ENCODE results near the gene ENPP3.

The ENPP3 gene

DNA sequence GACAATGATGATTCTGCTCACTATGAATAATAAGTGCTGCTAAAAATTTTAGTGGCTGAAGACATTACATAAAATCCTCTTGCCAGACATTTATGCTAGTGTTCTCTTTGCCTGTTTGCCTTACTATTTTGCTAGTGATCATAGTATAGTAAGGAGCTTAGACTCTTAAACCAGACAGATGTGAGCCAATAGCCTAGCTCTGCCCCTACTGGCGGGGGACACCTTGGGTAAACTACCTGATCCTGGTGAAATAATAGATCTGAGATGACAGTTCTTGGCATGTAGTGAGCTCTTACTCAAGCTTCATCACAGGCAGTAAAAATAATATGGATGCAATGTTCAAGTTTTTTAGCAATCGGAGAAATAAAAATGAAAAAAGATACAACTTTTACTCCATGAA is 18.8 kb downstream of the ENPP3 start:
- Histone ChIP-seq H3K4me3 (ENCODE audit: low read depth, low read length) (no peak overlapping the region), H3K4me2 (ENCODE audit: low read length) (no peak overlapping the region), H3K9me3 (ENCODE audit: control insufficient read depth, low read length) (no peaks in the 10 kb centered on the region), H3K79me2 (no peaks in the 10 kb centered on the region), H3K27ac (no peak overlapping the region), H3K36me3 (ENCODE audit: control insufficient read depth, insufficient read depth, low read length) (no peaks in the 10 kb centered on the region), H2AFZ (no peak overlapping the region), H3K27me3 (ENCODE audit: control insufficient read depth, insufficient read depth, low read length) (no peaks in the 10 kb centered on the region), H3K4me1 (no peaks in the 10 kb centered on the region), H3K9ac (no peak overlapping the region)
- TF ChIP-seq, protein P1, sequence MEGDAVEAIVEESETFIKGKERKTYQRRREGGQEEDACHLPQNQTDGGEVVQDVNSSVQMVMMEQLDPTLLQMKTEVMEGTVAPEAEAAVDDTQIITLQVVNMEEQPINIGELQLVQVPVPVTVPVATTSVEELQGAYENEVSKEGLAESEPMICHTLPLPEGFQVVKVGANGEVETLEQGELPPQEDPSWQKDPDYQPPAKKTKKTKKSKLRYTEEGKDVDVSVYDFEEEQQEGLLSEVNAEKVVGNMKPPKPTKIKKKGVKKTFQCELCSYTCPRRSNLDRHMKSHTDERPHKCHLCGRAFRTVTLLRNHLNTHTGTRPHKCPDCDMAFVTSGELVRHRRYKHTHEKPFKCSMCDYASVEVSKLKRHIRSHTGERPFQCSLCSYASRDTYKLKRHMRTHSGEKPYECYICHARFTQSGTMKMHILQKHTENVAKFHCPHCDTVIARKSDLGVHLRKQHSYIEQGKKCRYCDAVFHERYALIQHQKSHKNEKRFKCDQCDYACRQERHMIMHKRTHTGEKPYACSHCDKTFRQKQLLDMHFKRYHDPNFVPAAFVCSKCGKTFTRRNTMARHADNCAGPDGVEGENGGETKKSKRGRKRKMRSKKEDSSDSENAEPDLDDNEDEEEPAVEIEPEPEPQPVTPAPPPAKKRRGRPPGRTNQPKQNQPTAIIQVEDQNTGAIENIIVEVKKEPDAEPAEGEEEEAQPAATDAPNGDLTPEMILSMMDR (IDR thresholded peaks at IDR 0.05), result no peak

GRCh38 chr6:131656667-131657066 is 19.6 kb downstream of the ENPP3 start:
- no peaks in the 10 kb centered on the region for H3K27me3 ChIP-seq (ENCODE audit: control insufficient read depth, insufficient read depth, low read length)
- no peak overlapping the region for H3K27ac ChIP-seq
- H3K4me3 ChIP-seq (ENCODE audit: low read depth, low read length), result no peak overlapping the region
- no peaks in the 10 kb centered on the region for H3K4me1 ChIP-seq
- TF ChIP-seq, protein P1 (IDR thresholded peaks at IDR 0.05), result no peak
- H3K36me3 ChIP-seq (ENCODE audit: control insufficient read depth, insufficient read depth, low read length), result no peaks in the 10 kb centered on the region
- no peak overlapping the region for H2AFZ ChIP-seq
- H3K9ac ChIP-seq, result no peak overlapping the region
- H3K4me2 ChIP-seq (ENCODE audit: low read length), result no peak overlapping the region
- no peaks in the 10 kb centered on the region for H3K79me2 ChIP-seq
- no peaks in the 10 kb centered on the region for H3K9me3 ChIP-seq (ENCODE audit: control insufficient read depth, low read length)

- Histone ChIP-seq H3K27me3 (ENCODE audit: control insufficient read depth, insufficient read depth, low read length) (no peaks in the 10 kb centered on the region), H3K4me3 (ENCODE audit: low read depth, low read length) (no peak overlapping the region), H3K27ac (no peak overlapping the region), H3K79me2 (no peaks in the 10 kb centered on the region), H3K9ac (no peak overlapping the region), H3K4me2 (ENCODE audit: low read length) (no peak overlapping the region), H2AFZ (no peak overlapping the region), H3K9me3 (ENCODE audit: control insufficient read depth, low read length) (no peaks in the 10 kb centered on the region), H3K4me1 (no peaks in the 10 kb centered on the region), H3K36me3 (ENCODE audit: control insufficient read depth, insufficient read depth, low read length) (no peaks in the 10 kb centered on the region)
- TF ChIP-seq, protein P1 (IDR thresholded peaks at IDR 0.05), result no peak
Measured at GRCh38 chr6:131657222-131657621, 20.1 kb downstream of the ENPP3 start.

DNA sequence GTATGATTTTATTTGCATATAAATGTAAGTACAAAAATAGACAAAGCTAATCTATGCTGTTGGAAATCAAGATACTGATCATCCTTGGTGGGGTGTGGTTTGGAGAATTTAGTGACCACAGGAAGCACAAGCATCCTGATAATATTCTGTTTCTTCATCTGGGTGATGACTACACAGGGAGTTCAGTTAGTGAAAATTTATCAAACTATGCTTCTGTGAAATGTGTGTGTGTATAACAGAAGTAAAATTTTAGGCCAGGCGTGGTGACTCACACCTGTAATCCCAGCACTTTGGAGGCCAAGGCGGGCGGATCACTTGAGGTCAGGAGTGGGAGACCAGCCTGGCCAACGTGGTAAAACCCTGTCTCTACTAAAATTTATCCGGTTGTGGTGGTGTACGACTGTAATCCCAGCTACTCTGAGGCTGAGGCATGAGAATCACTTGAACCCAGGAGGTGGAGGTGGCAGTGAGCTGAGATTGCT is 20.6 kb downstream of the ENPP3 start:
- TF ChIP-seq, protein P1 (IDR thresholded peaks at IDR 0.05), result no peak
- no peak overlapping the region for H3K4me3 ChIP-seq (ENCODE audit: low read depth, low read length)
- no peaks in the 10 kb centered on the region for H3K4me1 ChIP-seq
- H2AFZ ChIP-seq, result no peak overlapping the region
- no peaks in the 10 kb centered on the region for H3K9me3 ChIP-seq (ENCODE audit: control insufficient read depth, low read length)
- H3K4me2 ChIP-seq (ENCODE audit: low read length), result no peak overlapping the region
- H3K27ac ChIP-seq, result no peak overlapping the region
- H3K9ac ChIP-seq, result no peak overlapping the region
- no peaks in the 10 kb centered on the region for H3K36me3 ChIP-seq (ENCODE audit: control insufficient read depth, insufficient read depth, low read length)
- no peaks in the 10 kb centered on the region for H3K27me3 ChIP-seq (ENCODE audit: control insufficient read depth, insufficient read depth, low read length)
- no peaks in the 10 kb centered on the region for H3K79me2 ChIP-seq

DNA sequence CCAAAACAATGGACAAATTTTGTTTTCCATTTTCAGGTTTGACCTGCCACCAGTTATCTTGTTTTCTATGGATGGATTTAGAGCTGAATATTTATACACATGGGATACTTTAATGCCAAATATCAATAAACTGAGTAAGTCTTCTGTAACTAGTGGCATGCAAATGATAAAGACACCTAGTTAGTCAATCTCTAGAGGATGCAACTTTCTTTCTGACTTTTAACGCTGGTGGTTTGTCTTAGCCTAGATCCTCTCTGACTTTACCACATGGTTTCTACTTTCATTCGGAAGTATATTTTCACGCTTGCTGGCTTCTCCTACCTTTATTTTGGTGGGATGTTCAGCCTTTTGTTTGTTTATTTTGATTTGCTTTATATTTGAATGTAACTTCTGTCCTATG is 21.2 kb downstream of the ENPP3 start:
- H3K27me3 ChIP-seq (ENCODE audit: control insufficient read depth, insufficient read depth, low read length), result no peaks in the 10 kb centered on the region
- H3K36me3 ChIP-seq (ENCODE audit: control insufficient read depth, insufficient read depth, low read length), result no peaks in the 10 kb centered on the region
- H3K27ac ChIP-seq, result no peak overlapping the region
- H3K79me2 ChIP-seq, result no peaks in the 10 kb centered on the region
- no peak overlapping the region for H3K4me3 ChIP-seq (ENCODE audit: low read depth, low read length)
- H3K9ac ChIP-seq, result no peak overlapping the region
- TF ChIP-seq, protein P1 (IDR thresholded peaks at IDR 0.05), result no peak
- H3K4me1 ChIP-seq, result no peaks in the 10 kb centered on the region
- H3K9me3 ChIP-seq (ENCODE audit: control insufficient read depth, low read length), result no peaks in the 10 kb centered on the region
- H3K4me2 ChIP-seq (ENCODE audit: low read length), result no peak overlapping the region
- no peak overlapping the region for H2AFZ ChIP-seq

All from parathyroid adenoma (tissue), 2 donors.